RWPE2 (cell line): ENCODE measurements around the gene RNF123.

Experiments
- ATAC-seq: fragments of 200-7000 bp; cut with Tn5 transposase; 3 replicates; pipeline ENCODE4 v1.9.1; 2021; ENCODE audit warnings: low read depth
- DNase-seq: peaks from one replicate; pipeline ENCODE4 v3.0.0-alpha.2; 2020; ENCODE audit warnings: low spot score
- H3K27ac ChIP-seq: fragments of 450-650 bp; 2 replicates; pipeline ENCODE4 v1.5.1; 2017; ENCODE audit warnings: mild to moderate bottlenecking; ENCODE audit not compliant: poor library complexity, severe bottlenecking
- H3K27me3 ChIP-seq: fragments of 250-450 bp; sonication (Bioruptor Pico); 2 replicates; pipeline ENCODE4 v1.5.1; 2021; ENCODE audit warnings: mild to moderate bottlenecking, moderate library complexity; ENCODE audit not compliant: insufficient read depth, poor library complexity, severe bottlenecking
- H3K36me3 ChIP-seq: fragments of 250-450 bp; sonication (Bioruptor Pico); 2 replicates; pipeline ENCODE4 v1.5.1; 2020; ENCODE audit warnings: low read depth, mild to moderate bottlenecking, moderate library complexity
- H3K4me1 ChIP-seq: fragments of 250-450 bp; sonication (Bioruptor Pico); 2 replicates; pipeline ENCODE4 v1.5.1; 2021; ENCODE audit warnings: mild to moderate bottlenecking, moderate library complexity; ENCODE audit not compliant: insufficient read depth, poor library complexity, severe bottlenecking
- H3K4me3 ChIP-seq: fragments of 250-450 bp; sonication (Bioruptor Pico); 2 replicates; pipeline ENCODE4 v1.5.1; 2021; ENCODE audit warnings: mild to moderate bottlenecking, moderate library complexity; ENCODE audit not compliant: severe bottlenecking
- H3K9me3 ChIP-seq: fragments of 250-450 bp; sonication (Bioruptor Pico); 2 replicates; pipeline ENCODE4 v1.5.1; 2021; ENCODE audit warnings: mild to moderate bottlenecking, moderate library complexity; ENCODE audit not compliant: severe bottlenecking
- TF ChIP-seq, protein P1 (sequence below): fragments of 450-650 bp; IDR thresholded peaks from one replicate; pipeline ENCODE4 v1.5.1; 2017; ENCODE audit warnings: mild to moderate bottlenecking, moderate library complexity; ENCODE audit not compliant: poor library complexity, severe bottlenecking

The RNF123 gene

DNA sequence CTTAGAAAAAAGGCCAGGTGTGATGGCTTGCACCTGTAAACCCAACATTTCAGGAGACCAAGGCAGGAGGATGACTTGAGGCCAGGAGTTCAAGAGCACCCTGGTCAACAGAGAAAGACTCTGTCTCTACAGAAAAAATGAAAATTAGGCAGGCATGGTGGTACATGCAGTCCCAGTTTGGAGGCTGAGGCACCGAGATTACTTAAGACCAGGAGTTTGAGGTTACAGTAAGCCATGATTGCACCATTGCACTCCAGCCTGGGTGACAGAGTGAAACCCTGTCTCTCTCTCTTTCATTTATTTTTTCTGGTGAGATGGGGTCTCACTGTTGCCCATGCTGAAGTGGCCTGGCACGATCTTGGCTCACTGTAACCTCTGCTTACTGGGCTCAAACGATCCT is 72.3 kb downstream of the RNF123 start:
- Histone ChIP-seq H3K27ac (no peak overlapping the region), H3K9me3 (no peaks in the 10 kb centered on the region), H3K4me3 (no peak overlapping the region), H3K4me1 (no peaks in the 10 kb centered on the region), H3K27me3 (no peaks in the 10 kb centered on the region), H3K36me3 (peaks cover 6% of the 10 kb centered on the region)
- ATAC-seq (no peak), DNase-seq (no peak)
- TF ChIP-seq, protein P1, sequence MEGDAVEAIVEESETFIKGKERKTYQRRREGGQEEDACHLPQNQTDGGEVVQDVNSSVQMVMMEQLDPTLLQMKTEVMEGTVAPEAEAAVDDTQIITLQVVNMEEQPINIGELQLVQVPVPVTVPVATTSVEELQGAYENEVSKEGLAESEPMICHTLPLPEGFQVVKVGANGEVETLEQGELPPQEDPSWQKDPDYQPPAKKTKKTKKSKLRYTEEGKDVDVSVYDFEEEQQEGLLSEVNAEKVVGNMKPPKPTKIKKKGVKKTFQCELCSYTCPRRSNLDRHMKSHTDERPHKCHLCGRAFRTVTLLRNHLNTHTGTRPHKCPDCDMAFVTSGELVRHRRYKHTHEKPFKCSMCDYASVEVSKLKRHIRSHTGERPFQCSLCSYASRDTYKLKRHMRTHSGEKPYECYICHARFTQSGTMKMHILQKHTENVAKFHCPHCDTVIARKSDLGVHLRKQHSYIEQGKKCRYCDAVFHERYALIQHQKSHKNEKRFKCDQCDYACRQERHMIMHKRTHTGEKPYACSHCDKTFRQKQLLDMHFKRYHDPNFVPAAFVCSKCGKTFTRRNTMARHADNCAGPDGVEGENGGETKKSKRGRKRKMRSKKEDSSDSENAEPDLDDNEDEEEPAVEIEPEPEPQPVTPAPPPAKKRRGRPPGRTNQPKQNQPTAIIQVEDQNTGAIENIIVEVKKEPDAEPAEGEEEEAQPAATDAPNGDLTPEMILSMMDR: no peak

DNA sequence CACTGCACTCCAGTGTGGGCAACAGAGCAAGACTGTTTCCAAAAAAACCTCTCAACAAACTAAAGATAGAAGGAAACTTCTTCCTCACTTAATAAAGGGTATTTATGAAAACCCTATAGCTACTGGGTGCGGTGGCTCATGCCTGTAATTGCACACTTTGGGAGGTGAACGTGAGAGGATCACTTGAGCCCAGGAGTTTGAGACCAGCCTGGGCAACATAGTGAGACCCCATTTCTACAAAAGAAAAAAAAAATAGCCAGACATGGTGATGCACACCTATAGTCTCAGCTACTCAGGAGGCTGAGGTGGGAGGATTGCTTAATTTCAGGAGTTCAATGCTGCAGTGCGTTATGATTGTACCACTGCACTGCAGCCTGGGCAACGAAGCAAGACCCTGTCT is 74.6 kb downstream of the RNF123 start:
- ATAC-seq (no peak), DNase-seq (no peak)
- no peaks in the 10 kb centered on the region for H3K4me1 ChIP-seq
- peaks cover 8% of the 10 kb centered on the region for H3K36me3 ChIP-seq
- H3K9me3 ChIP-seq: no peaks in the 10 kb centered on the region
- TF ChIP-seq, protein P1: no peak
- no peak overlapping the region for H3K4me3 ChIP-seq
- H3K27me3 ChIP-seq: no peaks in the 10 kb centered on the region
- H3K27ac ChIP-seq: no peak overlapping the region

DNA sequence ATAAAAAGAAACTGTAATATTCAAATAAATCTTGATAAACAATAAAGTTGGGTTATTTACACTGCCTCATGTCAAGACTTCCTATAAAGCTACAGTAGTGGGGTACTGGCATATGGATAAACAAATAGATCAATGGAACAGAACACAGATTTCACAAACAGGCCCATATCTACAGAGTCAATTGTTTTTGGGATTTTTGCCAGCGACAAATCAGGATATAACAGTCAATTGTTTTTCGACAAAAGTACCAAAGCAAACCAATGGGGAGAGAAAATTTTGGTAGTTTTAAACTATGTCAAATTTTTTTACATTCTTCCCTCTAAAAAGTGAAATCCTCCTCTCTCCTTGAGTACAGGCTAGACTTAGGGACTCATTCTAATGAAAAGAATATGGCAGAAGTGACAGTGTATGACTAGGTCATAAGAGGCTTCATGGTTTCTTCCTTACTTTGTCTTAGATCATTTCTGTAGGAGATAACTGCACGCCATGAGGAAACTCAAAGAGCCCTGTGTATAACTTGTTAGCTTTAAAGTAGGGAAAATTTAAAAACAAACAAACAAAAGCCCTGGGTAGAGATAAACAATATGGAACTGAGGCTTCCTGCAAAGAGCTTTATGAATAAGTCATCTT is 80.0 kb downstream of the RNF123 start:
- no peaks in the 10 kb centered on the region for H3K9me3 ChIP-seq
- H3K27me3 ChIP-seq: no peaks in the 10 kb centered on the region
- TF ChIP-seq, protein P1: no peak
- H3K36me3 ChIP-seq: peaks cover 12% of the 10 kb centered on the region; the same call in 1 of the 2 replicates
- H3K4me1 ChIP-seq: no peaks in the 10 kb centered on the region
- DNase-seq: no peak
- H3K4me3 ChIP-seq: no peak overlapping the region
- no peak for ATAC-seq
- H3K27ac ChIP-seq: no peak overlapping the region

DNA sequence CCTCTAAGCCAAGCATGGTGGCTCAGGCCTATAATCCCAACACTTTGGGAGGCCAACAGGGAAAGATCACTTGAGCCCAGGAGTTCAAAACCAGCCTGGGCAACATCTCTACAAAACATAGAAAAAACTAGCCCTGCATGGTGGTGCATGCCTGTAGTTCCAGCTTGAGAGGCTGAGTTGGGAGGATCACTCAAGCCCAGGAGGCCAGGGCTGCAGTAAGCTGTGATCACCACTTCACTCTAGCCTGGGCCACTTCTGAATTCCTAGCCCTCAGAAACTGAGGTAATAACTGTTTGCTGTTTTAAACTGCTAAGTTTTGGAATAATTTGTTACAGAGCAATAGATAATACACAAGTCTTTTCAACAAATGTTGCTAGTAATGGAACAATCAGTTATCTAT is 80.6 kb downstream of the RNF123 start:
- Histone ChIP-seq H3K36me3 (peaks cover 17% of the 10 kb centered on the region), H3K4me1 (no peaks in the 10 kb centered on the region), H3K27ac (no peak overlapping the region), H3K9me3 (no peaks in the 10 kb centered on the region), H3K27me3 (no peaks in the 10 kb centered on the region), H3K4me3 (no peak overlapping the region)
- no peak for DNase-seq
- no peak for ATAC-seq
- TF ChIP-seq, protein P1: no peak
